T-helper 2 cell treated with Interferon-gamma antibody and Interleukin-4, amounts not matched to agents 5 μg/mL and 100 μg/mL, for 36 hours (primary cell): ENCODE results near the gene SERPINA3.

ENCODE experiments used
- DNase-seq: peaks from one replicate; pipeline ENCODE4 v3.0.0; 2021; ENCODE audit warnings: low spot score
- H3K27ac Mint-ChIP-seq: one replicate; pipeline ENCODE4 v1.8.0; 2021; ENCODE audit warnings: mild to moderate bottlenecking, mixed read lengths
- H3K27me3 Mint-ChIP-seq: one replicate; pipeline ENCODE4 v1.8.0; 2021; ENCODE audit warnings: low read depth, mixed read lengths
- H3K36me3 Mint-ChIP-seq: one replicate; pipeline ENCODE4 v1.8.0; 2021; ENCODE audit warnings: low read depth, mixed read lengths
- H3K4me1 Mint-ChIP-seq: one replicate; pipeline ENCODE4 v1.8.0; 2021; ENCODE audit warnings: low read depth, mixed read lengths
- H3K4me3 Mint-ChIP-seq: one replicate; pipeline ENCODE4 v1.8.0; 2022; ENCODE audit warnings: mild to moderate bottlenecking, moderate library complexity, mixed read lengths
- H3K9me3 Mint-ChIP-seq: one replicate; pipeline ENCODE4 v1.8.0; 2021; ENCODE audit warnings: mixed read lengths

Gene SERPINA3

DNA sequence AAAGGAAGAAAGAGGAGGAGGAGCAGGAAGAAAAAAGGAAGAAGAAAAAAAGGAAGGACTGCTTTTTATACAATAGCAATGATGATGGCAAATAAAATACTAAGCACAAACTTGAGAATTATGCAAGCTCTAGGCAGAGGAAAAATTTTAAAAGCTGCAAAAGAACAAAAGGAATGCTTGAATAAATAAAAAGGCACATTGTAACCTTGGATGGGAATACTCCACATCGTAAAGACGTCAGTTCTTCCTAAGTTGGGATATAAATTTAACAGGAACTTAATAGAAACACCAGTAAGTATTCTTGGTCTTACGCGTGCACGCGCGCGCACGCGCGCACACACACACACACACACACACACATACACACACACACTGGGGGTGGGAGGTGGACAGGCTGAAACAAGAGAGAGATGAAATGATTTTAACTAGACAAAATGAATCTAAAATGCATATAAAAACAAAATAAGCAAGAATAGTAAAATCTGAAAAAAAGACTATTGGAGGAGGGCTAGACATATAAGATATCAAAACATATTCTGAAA lies 43.0 kb downstream of the SERPINA3 start:
- Mint-ChIP-seq H3K4me1 (no peaks in the 10 kb centered on the region), H3K4me3 (no peak overlapping the region), H3K27ac (no peak overlapping the region), H3K27me3 (no peaks in the 10 kb centered on the region), H3K36me3 (no peaks in the 10 kb centered on the region), H3K9me3 (no peaks in the 10 kb centered on the region)
- DNase-seq = no peak

DNA sequence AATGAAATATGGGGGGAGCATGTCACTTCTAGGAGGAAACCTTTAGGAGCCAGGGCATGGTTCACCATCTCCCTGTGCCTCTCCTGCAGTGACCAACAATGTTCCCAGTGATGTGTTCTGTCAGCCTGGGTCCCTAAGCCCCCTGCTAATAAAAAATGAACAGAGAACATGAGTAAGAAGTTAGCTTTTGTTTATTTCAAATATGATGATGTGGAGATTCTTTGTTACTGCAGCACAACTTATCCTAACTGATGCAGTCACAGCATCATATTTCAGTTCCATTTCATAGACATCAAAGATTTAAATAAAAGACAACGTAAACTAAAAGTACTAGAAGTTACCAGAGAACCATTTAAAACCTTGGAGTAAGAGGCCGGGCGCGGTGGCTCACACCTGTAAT lies 43.9 kb downstream of the SERPINA3 start:
- H3K36me3 Mint-ChIP-seq = no peaks in the 10 kb centered on the region

DNA sequence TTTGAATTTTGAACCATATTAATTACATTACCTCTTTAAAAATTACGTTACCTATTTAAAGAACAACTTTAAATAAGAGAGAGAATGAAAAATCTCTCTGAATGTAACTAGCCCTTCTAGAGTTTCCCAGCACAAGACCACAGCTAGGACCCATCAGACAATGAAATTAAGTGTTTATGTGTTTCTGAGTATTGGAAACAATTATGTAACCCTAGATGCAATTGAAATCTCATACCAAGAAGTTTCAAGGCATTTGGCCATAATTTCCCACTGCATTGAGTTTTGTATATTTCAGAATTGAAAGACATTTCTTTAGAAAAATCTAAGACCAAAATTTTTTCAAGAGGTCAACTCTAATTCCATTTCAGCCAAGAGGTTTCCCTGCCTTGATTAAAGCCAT lies 47.1 kb downstream of the SERPINA3 start:
- no peak for DNase-seq
- Mint-ChIP-seq H3K9me3 (no peaks in the 10 kb centered on the region), H3K27me3 (peaks cover 3% of the 10 kb centered on the region), H3K4me3 (no peak overlapping the region), H3K27ac (no peak overlapping the region), H3K36me3 (no peaks in the 10 kb centered on the region), H3K4me1 (peaks cover 1% of the 10 kb centered on the region)

More for the DNA sequence above, 43.9 kb downstream of the SERPINA3 start:
- no peaks in the 10 kb centered on the region for H3K9me3 Mint-ChIP-seq
- H3K27ac Mint-ChIP-seq = no peak overlapping the region
- H3K4me3 Mint-ChIP-seq = no peak overlapping the region
- DNase-seq = no peak
- H3K4me1 Mint-ChIP-seq = no peaks in the 10 kb centered on the region
- no peaks in the 10 kb centered on the region for H3K27me3 Mint-ChIP-seq

DNA sequence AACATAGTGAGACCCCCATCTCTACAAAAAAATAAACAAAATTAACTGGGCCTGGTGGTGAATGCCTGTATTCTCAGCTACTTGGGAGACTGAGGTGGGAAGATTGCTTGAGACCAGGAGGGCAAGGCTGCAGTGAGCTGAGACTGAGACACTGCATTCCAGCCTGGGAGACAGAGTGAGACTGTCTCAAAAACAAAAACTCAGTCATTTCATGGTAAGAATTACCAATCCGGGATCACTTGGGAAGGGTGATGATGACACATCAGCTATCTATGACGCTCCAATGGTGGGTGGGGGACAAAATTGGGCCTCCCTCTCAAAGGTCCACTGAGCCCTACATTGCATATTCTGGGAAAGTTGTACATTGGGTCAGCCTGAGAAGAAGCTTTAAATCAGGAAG lies 47.7 kb downstream of the SERPINA3 start:
- DNase-seq = no peak

DNA sequence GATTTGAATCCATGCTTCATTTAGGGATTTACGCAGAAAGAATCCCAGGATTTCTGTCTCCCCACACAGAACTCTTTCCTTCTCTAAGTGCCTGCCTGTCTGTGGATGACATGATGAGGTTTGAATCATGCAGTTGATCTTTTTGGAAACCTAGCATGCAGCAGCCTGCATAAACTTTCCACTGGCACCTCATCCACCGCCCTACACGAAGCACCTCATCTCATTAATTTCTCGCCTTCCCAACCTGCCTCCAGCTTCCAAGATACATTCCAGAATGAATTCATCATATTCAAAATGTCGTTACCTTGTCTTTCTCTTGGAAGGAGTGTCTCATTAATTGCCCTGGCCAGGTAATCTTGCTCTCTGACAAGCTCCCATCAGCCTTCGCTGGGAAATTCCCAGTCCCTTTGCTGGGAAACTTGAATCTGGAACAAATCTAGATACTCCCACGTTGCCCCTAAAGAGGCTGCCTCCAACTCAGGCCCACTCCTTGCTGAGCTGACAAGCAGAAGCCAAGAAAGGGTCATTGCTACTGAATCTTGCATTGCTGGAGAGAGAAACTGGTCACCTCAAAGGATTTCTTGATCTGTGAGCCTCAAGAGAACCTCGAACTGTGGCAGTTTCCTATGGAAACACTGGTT lies 48.2 kb downstream of the SERPINA3 start:
- Mint-ChIP-seq H3K4me3 (no peak overlapping the region), H3K36me3 (no peaks in the 10 kb centered on the region), H3K9me3 (no peaks in the 10 kb centered on the region), H3K27me3 (peaks cover 4% of the 10 kb centered on the region), H3K27ac (no peak overlapping the region), H3K4me1 (peaks cover 1% of the 10 kb centered on the region)
- DNase-seq = no peak

More for the DNA sequence above, 47.7 kb downstream of the SERPINA3 start:
- H3K27ac Mint-ChIP-seq = no peak overlapping the region
- H3K9me3 Mint-ChIP-seq = no peaks in the 10 kb centered on the region
- no peak overlapping the region for H3K4me3 Mint-ChIP-seq
- H3K36me3 Mint-ChIP-seq = no peaks in the 10 kb centered on the region
- peaks cover 4% of the 10 kb centered on the region for H3K27me3 Mint-ChIP-seq
- H3K4me1 Mint-ChIP-seq = peaks cover 1% of the 10 kb centered on the region

DNA sequence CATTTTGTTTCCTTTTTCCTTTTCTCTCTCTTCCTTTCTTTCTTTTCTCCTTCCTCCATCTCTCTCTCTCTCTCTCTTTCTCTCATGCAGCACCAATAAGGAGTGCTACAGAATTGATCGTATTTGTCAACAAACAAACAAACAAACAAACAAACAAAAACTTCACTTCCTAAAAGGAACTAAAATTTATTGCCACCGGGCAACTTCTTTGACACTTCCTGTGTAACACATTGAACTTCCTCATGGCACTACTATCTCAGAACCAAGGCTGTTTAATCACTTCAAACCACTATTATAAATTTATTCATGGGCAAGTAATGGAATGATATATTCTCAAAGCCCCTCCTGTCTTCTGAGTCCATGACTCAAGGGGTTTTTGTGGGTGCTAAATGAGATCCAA lies 51.3 kb downstream of the SERPINA3 start:
- H3K9me3 Mint-ChIP-seq = no peaks in the 10 kb centered on the region
- no peaks in the 10 kb centered on the region for H3K36me3 Mint-ChIP-seq
- DNase-seq = no peak
- H3K27me3 Mint-ChIP-seq = peaks cover 9% of the 10 kb centered on the region
- peaks cover 1% of the 10 kb centered on the region for H3K4me1 Mint-ChIP-seq
- no peak overlapping the region for H3K4me3 Mint-ChIP-seq
- H3K27ac Mint-ChIP-seq = no peak overlapping the region

DNA sequence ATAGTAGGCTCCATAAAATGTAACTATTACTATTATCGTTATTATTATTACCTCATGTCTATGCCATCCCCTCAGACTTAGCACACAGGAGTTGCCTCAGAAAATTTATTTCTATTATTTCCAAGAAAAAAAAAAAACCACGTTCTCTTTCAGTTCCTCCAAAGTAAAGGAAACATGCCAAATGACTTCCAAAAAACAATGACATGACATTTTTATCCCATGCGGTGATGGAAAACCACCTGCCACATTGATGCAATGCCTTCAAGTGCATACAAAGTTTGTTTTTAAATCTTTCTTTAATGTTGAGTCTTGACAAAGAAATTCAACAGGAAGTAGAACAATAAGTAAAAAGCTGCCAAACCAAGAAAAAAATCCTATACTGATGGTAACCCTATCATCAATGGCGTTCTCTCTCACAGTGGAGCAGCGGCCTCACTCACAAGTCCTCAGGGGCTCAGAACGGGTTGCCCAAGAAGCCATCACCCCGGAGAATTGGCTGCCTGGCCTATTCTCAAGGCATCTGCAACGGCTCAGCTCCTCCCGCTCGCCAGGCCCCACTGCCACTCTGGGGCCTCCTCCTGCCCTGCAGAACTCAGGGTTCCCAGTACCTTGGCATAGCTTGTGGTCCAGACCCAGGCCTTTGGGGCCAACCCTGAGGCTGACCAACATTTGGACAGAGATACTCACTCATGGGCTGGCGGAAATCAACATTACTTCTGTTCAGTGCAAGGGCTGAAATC lies 51.9 kb downstream of the SERPINA3 start:
- no peak overlapping the region for H3K4me3 Mint-ChIP-seq
- no peak overlapping the region for H3K27ac Mint-ChIP-seq
- peaks cover 1% of the 10 kb centered on the region for H3K4me1 Mint-ChIP-seq
- DNase-seq = no peak
- no peaks in the 10 kb centered on the region for H3K36me3 Mint-ChIP-seq
- H3K9me3 Mint-ChIP-seq = no peaks in the 10 kb centered on the region
- H3K27me3 Mint-ChIP-seq = peaks cover 9% of the 10 kb centered on the region

DNA sequence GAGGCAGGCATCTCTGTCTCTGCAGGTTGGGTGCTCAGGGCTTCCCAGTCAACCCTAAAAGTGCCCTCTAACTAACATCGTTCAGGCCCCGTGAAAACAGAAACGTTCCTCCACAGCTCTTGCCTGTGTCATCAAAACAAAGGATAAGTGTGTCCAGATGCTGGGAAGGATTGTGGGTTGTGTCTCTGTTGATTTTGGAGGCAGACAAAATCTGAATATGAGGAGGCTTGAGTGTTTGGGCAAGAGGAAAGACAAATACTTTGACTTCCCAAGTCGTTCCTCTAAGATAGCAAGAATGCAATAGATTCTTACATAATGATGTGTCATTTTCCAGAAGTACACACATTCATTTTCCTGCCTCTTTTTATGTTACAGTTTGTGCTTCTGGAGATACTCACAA lies 52.9 kb downstream of the SERPINA3 start:
- no peak overlapping the region for H3K27ac Mint-ChIP-seq
- H3K27me3 Mint-ChIP-seq = peaks cover 11% of the 10 kb centered on the region
- no peaks in the 10 kb centered on the region for H3K36me3 Mint-ChIP-seq
- no peaks in the 10 kb centered on the region for H3K9me3 Mint-ChIP-seq
- H3K4me3 Mint-ChIP-seq = no peak overlapping the region
- peaks cover 1% of the 10 kb centered on the region for H3K4me1 Mint-ChIP-seq
- no peak for DNase-seq

DNA sequence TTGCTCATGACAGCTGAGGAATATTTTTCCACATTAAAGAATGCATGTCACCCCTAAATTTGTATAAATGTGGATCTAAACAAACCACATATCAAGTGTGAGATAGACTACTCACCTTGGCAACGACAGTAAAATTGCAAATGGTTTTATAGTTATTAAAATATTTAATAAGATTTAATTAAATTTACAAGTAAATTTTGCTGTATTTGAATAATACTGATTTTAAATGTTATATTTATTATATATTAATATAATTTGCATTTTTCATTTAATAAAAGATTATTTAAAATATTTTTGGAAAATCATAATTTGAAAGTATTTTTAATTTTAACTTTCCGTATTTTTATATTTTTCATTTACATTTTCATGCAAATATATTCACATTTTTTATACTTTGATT lies 53.4 kb downstream of the SERPINA3 start:
- no peak overlapping the region for H3K4me3 Mint-ChIP-seq
- no peak overlapping the region for H3K27ac Mint-ChIP-seq
- peaks cover 11% of the 10 kb centered on the region for H3K27me3 Mint-ChIP-seq
- DNase-seq = no peak
- H3K36me3 Mint-ChIP-seq = no peaks in the 10 kb centered on the region
- H3K9me3 Mint-ChIP-seq = no peaks in the 10 kb centered on the region
- peaks cover 1% of the 10 kb centered on the region for H3K4me1 Mint-ChIP-seq

DNA sequence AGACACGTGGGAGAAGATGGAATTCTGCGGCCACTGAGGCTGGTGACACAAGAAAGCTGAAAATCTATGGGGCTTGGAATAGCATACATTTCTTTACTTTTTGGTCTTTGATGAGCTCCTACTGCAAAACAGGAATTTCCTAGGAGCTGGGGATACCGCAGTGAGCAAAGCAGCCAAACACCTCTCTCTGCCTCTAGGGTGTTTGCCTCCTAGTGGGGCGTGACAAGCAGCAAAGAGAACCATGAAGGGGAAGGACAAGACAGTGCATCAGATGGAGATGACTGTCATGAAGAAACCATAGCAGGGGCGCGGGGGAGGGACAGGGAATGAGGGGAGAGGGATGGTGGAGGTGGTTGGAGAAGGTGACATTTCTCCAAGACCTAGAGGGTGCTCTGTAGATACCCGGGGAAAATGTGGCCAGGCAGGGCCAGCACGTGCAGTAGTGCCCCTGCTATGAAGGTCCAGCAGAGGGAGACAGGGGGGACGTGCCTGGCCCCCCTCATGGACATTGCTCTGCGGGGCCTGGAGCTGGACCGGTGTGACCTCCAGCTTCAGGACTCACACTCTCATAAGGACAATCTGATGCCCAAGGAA lies 58.6 kb downstream of the SERPINA3 start:
- Mint-ChIP-seq H3K4me1 (no peaks in the 10 kb centered on the region), H3K36me3 (no peaks in the 10 kb centered on the region), H3K27ac (no peak overlapping the region), H3K9me3 (no peaks in the 10 kb centered on the region), H3K4me3 (no peak overlapping the region), H3K27me3 (peaks cover 7% of the 10 kb centered on the region)
- no peak for DNase-seq

DNA sequence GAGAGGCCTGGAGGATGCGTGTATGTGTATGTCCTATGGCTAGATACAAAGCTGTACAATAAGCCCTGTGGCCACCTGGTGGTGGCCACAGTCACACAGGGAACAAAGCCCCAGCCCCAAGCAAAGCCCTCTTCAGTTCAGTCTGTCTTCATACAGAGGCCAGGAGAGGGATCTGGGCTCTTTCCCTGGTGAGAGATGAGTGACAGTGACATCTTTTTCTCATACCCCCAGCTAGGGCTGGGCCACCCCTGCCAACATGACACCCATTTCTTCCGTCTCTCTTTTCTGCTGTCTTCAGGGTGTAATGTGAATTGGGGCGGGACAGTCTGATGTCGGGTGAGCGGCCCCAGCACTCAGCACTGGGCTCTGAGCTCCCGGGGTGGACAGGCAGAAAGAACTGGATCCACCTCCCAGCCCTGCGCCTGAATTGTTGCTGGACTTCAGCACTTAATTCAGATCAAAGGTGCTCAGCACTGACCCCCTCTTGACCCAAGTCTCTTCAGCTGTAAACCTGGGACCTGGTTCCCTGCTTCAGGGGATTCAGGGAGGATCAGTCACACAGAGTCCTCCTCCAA lies 59.8 kb downstream of the SERPINA3 start:
- H3K4me3 Mint-ChIP-seq = no peak overlapping the region
- H3K9me3 Mint-ChIP-seq = no peaks in the 10 kb centered on the region
- no peak for DNase-seq
- H3K36me3 Mint-ChIP-seq = no peaks in the 10 kb centered on the region
- H3K27me3 Mint-ChIP-seq = peaks cover 7% of the 10 kb centered on the region
- H3K4me1 Mint-ChIP-seq = no peaks in the 10 kb centered on the region
- H3K27ac Mint-ChIP-seq = no peak overlapping the region

DNA sequence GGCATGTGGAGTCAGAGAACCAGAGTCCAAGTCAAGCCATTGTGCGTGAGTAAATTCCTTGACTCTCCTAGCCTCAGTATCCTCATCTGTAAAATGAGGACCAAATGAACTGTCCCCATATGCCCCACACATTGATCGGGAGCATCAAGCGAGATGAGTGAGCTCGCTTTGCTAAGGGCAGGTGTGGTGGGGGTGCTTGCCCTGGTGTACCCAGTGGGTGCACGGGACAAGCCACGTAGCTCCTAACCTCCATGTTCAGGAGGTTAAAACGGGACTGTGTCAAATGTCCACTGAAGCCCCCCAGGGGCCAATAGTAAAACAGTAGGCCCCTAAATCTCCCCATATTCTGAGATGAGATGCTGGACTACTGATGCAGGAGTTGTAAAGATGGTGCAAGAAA lies 60.9 kb downstream of the SERPINA3 start:
- H3K27me3 Mint-ChIP-seq = peaks cover 2% of the 10 kb centered on the region
- H3K4me3 Mint-ChIP-seq = no peak overlapping the region
- H3K27ac Mint-ChIP-seq = no peak overlapping the region
- no peaks in the 10 kb centered on the region for H3K9me3 Mint-ChIP-seq
- no peaks in the 10 kb centered on the region for H3K4me1 Mint-ChIP-seq
- no peaks in the 10 kb centered on the region for H3K36me3 Mint-ChIP-seq
- DNase-seq = no peak
